GM12878 (cell line): ENCODE measurements around the gene PAQR8. TPM values are rescaled to one million over a fixed set of nuclear protein-coding genes. Genes with fewer than 3 reads are reported as not detected.
A peak's percentile ranks its signal among the peaks of the same experiment; 100 is the strongest.

ENCODE experiments used
- EGR1 ChIP-seq, 2 experiments: IDR thresholded peaks; 1 replicate in 1 of 2; 2 replicates in 1 of 2; pipeline ENCODE4 v1.6.1; 2011 to 2012; ENCODE audit warnings: low read depth in 2 of 2, low read length in 2 of 2, borderline replicate concordance in 1 of 2, mild to moderate bottlenecking in 1 of 2, moderate library complexity in 1 of 2
- FOS ChIP-seq: IDR thresholded peaks from 3 replicates; pipeline ENCODE4 v1.6.1; 2011; ENCODE audit warnings: borderline replicate concordance; ENCODE audit not compliant: insufficient read length; ENCODE audit errors: extremely low read depth
- FOXK2 ChIP-seq: fragments of 450-650 bp; IDR thresholded peaks from 2 replicates; pipeline ENCODE4 v1.6.1; 2017; ENCODE audit warnings: mild to moderate bottlenecking, moderate library complexity
- FOXM1 ChIP-seq: IDR thresholded peaks from 2 replicates; pipeline ENCODE4 v1.6.1; 2012; ENCODE audit warnings: low read depth, mild to moderate bottlenecking, inconsistent platforms, low read length, moderate library complexity
- MYC ChIP-seq: IDR thresholded peaks from 2 replicates; pipeline ENCODE4 v1.6.1; 2011; ENCODE audit warnings: mild to moderate bottlenecking, low read length, moderate library complexity, inconsistent platforms; ENCODE audit not compliant: insufficient read depth, insufficient replicate concordance, insufficient read length, severe bottlenecking
- NR2C1 ChIP-seq: fragments of 450-650 bp; IDR thresholded peaks from 2 replicates; pipeline ENCODE4 v1.6.1; 2017; ENCODE audit warnings: antibody characterized with exemption, mild to moderate bottlenecking, moderate library complexity
- RAD51 ChIP-seq: fragments of 450-650 bp; IDR thresholded peaks from 2 replicates; pipeline ENCODE4 v1.6.1; 2016; ENCODE audit warnings: moderate library complexity, mild to moderate bottlenecking, inconsistent platforms
- SMAD5 ChIP-seq: IDR thresholded peaks from 2 replicates; pipeline ENCODE4 v1.6.1; 2016; ENCODE audit warnings: antibody characterized with exemption, low read depth
- YBX1 ChIP-seq: fragments of 450-650 bp; IDR thresholded peaks from 2 replicates; pipeline ENCODE4 v1.6.1; 2016; ENCODE audit warnings: antibody characterized with exemption
- polyA plus RNA-seq, 11 experiments: library from polyadenylated mRNA; depleted of rRNA in 4 of 11; unstranded in 6 of 11; stranded (reverse) in 5 of 11; fragments of >200 nt; fragmentation: Nextera tagmentation in 4 of 11; fragmentation: Illumina TruSeq in 1 of 11; extraction: Ambion mirVana in 4 of 11; extraction: Trizol in 1 of 11; gene quantifications; 1 replicate in 1 of 11; 2 replicates in 10 of 11; pipeline versions ENCODE4 v1.2.1 to v1.2.3, GENCODE V29; 2011 to 2016; ENCODE audit warnings: inconsistent platforms in 2 of 11, missing spikeins in 2 of 11, low read depth in 1 of 11
- total RNA-seq, 4 experiments: library from RNA; depleted of rRNA in 3 of 4; stranded (reverse); fragments of >200 nt in 3 of 4; fragmentation: Illumina TruSeq in 1 of 4; extraction: Trizol in 1 of 4; gene quantifications; 2 replicates each; pipeline versions ENCODE4 v1.2.1 to v1.2.3, GENCODE V29; 2013 to 2021
- TF ChIP-seq, protein P1 (sequence below): IDR thresholded peaks from 2 replicates; pipeline ENCODE4 v1.6.1; 2012; ENCODE audit warnings: low read depth, low read length, improper control_type of control experiment
- TF ChIP-seq, protein P2 (sequence below): IDR thresholded peaks from 2 replicates; pipeline ENCODE4 v1.6.1; 2012; ENCODE audit warnings: mild to moderate bottlenecking, low read depth, low read length
- TF ChIP-seq, protein P3 (sequence below): fragments of 450-650 bp; conservative IDR thresholded peaks from 2 replicates; pipeline ENCODE4 v1.6.1; 2017; ENCODE audit warnings: mild to moderate bottlenecking, moderate library complexity
- TF ChIP-seq, protein P4 (sequence below): fragments of 450-650 bp; IDR thresholded peaks from 2 replicates; pipeline ENCODE4 v1.6.1; 2018; ENCODE audit warnings: mild to moderate bottlenecking, low read depth, moderate library complexity; ENCODE audit not compliant: partially characterized antibody
- TF ChIP-seq, protein P5 (sequence below): IDR thresholded peaks from 2 replicates; pipeline ENCODE4 v1.6.1; 2012; ENCODE audit warnings: low read depth, low read length, improper control_type of control experiment
- TF ChIP-seq, protein P6 (sequence below): fragments of 450-650 bp; formaldehyde crosslinking; IDR thresholded peaks from 2 replicates; pipeline ENCODE4 v1.5.0; 2022; ENCODE audit warnings: mild to moderate bottlenecking, missing genetic modification characterization

PAQR8 gene
- total and polyA plus RNA-seq, 10 of the 15 experiments (the other 5 are each of a cell fraction or from before 2014, with no cell fraction given): 3.9 to 22.4 (median 14.6) TPM

DNA sequence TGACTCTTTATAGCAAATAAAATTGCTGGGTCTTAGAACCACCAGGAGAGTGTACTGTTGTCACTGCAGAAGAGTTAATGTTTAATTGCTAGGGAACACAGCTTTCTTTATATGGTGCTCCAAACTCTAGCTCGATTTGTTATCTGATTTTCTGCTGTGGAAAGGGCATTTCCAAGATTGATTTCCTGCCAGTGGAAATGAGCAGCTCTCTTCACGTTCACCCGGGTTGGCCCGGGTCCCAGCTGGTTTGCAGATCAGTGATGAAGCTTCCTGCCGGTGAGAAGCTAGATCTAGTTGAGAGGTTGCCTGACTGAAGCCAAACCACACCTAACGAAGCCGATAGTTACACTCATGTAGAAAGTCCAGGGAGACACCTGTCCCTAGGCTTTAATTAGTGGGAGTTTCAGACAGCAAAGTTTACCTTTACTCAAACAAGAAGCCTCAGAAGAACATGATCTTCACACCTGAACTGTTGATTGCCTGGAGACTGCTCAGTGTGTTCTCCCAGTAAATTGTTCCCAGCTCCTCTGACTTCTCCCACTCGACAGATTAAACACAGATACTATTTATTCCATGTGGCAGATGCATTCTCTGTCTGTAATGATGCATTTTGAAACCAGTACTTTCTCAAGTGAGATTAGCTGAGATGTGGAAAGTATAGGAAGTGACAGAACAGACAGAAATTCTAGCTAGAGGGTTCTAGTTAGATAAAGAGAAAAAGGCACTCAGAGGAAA, 27.8 kb downstream of the PAQR8 start (continued):
- TF ChIP-seq MYC (no peak), FOXM1 (peak; percentile 85), FOXK2 (no peak), RAD51 (no peak), NR2C1 (no peak), EGR1 (IDR thresholded peaks at IDR 0.05; ENCODE audit: borderline replicate concordance in 1 of 2, low read depth in 2 of 2, low read length in 2 of 2) (0 out of 3 replicates have a peak, but pooled peaks of 1 of the 2 experiments have one; percentile 31), SMAD5 (no peak), FOS (no peak), YBX1 (no peak)
- TF ChIP-seq, protein P1, sequence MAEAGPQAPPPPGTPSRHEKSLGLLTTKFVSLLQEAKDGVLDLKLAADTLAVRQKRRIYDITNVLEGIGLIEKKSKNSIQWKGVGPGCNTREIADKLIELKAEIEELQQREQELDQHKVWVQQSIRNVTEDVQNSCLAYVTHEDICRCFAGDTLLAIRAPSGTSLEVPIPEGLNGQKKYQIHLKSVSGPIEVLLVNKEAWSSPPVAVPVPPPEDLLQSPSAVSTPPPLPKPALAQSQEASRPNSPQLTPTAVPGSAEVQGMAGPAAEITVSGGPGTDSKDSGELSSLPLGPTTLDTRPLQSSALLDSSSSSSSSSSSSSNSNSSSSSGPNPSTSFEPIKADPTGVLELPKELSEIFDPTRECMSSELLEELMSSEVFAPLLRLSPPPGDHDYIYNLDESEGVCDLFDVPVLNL: no peak
- TF ChIP-seq, protein P2, sequence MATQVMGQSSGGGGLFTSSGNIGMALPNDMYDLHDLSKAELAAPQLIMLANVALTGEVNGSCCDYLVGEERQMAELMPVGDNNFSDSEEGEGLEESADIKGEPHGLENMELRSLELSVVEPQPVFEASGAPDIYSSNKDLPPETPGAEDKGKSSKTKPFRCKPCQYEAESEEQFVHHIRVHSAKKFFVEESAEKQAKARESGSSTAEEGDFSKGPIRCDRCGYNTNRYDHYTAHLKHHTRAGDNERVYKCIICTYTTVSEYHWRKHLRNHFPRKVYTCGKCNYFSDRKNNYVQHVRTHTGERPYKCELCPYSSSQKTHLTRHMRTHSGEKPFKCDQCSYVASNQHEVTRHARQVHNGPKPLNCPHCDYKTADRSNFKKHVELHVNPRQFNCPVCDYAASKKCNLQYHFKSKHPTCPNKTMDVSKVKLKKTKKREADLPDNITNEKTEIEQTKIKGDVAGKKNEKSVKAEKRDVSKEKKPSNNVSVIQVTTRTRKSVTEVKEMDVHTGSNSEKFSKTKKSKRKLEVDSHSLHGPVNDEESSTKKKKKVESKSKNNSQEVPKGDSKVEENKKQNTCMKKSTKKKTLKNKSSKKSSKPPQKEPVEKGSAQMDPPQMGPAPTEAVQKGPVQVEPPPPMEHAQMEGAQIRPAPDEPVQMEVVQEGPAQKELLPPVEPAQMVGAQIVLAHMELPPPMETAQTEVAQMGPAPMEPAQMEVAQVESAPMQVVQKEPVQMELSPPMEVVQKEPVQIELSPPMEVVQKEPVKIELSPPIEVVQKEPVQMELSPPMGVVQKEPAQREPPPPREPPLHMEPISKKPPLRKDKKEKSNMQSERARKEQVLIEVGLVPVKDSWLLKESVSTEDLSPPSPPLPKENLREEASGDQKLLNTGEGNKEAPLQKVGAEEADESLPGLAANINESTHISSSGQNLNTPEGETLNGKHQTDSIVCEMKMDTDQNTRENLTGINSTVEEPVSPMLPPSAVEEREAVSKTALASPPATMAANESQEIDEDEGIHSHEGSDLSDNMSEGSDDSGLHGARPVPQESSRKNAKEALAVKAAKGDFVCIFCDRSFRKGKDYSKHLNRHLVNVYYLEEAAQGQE: no peak
- TF ChIP-seq, protein P3, sequence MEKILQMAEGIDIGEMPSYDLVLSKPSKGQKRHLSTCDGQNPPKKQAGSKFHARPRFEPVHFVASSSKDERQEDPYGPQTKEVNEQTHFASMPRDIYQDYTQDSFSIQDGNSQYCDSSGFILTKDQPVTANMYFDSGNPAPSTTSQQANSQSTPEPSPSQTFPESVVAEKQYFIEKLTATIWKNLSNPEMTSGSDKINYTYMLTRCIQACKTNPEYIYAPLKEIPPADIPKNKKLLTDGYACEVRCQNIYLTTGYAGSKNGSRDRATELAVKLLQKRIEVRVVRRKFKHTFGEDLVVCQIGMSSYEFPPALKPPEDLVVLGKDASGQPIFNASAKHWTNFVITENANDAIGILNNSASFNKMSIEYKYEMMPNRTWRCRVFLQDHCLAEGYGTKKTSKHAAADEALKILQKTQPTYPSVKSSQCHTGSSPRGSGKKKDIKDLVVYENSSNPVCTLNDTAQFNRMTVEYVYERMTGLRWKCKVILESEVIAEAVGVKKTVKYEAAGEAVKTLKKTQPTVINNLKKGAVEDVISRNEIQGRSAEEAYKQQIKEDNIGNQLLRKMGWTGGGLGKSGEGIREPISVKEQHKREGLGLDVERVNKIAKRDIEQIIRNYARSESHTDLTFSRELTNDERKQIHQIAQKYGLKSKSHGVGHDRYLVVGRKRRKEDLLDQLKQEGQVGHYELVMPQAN: no peak
- TF ChIP-seq, protein P4, sequence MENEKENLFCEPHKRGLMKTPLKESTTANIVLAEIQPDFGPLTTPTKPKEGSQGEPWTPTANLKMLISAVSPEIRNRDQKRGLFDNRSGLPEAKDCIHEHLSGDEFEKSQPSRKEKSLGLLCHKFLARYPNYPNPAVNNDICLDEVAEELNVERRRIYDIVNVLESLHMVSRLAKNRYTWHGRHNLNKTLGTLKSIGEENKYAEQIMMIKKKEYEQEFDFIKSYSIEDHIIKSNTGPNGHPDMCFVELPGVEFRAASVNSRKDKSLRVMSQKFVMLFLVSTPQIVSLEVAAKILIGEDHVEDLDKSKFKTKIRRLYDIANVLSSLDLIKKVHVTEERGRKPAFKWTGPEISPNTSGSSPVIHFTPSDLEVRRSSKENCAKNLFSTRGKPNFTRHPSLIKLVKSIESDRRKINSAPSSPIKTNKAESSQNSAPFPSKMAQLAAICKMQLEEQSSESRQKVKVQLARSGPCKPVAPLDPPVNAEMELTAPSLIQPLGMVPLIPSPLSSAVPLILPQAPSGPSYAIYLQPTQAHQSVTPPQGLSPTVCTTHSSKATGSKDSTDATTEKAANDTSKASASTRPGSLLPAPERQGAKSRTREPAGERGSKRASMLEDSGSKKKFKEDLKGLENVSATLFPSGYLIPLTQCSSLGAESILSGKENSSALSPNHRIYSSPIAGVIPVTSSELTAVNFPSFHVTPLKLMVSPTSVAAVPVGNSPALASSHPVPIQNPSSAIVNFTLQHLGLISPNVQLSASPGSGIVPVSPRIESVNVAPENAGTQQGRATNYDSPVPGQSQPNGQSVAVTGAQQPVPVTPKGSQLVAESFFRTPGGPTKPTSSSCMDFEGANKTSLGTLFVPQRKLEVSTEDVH: peak; percentile 6
- TF ChIP-seq, protein P5, sequence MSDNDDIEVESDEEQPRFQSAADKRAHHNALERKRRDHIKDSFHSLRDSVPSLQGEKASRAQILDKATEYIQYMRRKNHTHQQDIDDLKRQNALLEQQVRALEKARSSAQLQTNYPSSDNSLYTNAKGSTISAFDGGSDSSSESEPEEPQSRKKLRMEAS: no peak
- TF ChIP-seq, protein P6, sequence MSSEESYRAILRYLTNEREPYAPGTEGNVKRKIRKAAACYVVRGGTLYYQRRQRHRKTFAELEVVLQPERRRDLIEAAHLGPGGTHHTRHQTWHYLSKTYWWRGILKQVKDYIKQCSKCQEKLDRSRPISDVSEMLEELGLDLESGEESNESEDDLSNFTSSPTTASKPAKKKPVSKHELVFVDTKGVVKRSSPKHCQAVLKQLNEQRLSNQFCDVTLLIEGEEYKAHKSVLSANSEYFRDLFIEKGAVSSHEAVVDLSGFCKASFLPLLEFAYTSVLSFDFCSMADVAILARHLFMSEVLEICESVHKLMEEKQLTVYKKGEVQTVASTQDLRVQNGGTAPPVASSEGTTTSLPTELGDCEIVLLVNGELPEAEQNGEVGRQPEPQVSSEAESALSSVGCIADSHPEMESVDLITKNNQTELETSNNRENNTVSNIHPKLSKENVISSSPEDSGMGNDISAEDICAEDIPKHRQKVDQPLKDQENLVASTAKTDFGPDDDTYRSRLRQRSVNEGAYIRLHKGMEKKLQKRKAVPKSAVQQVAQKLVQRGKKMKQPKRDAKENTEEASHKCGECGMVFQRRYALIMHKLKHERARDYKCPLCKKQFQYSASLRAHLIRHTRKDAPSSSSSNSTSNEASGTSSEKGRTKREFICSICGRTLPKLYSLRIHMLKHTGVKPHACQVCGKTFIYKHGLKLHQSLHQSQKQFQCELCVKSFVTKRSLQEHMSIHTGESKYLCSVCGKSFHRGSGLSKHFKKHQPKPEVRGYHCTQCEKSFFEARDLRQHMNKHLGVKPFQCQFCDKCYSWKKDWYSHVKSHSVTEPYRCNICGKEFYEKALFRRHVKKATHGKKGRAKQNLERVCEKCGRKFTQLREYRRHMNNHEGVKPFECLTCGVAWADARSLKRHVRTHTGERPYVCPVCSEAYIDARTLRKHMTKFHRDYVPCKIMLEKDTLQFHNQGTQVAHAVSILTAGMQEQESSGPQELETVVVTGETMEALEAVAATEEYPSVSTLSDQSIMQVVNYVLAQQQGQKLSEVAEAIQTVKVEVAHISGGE: no peak
